HG02610 (cell line): ENCODE results near the gene VSTM4.

Experiments
- ATAC-seq: cut with Tn5 transposase; IDR thresholded peaks from one replicate; pipeline ENCODE4 v1.9.1; 2021; ENCODE audit warnings: mild to moderate bottlenecking, moderate library complexity; ENCODE audit not compliant: unreplicated experiment

VSTM4 gene

GRCh38 chr10:49117376-49118070 lies 2.2 kb upstream of the VSTM4 start:
- no peak for ATAC-seq

- ATAC-seq: no peak
These were observed 1.4 kb upstream of the VSTM4 start for GRCh38 chr10:49116509-49117375.

- no peak for ATAC-seq
These were observed 630 bp upstream of the VSTM4 start for GRCh38 chr10:49115796-49116508.

GRCh38 chr10:49114718-49115014 lies 656 bp downstream of the VSTM4 start:
- ATAC-seq: no peak

- ATAC-seq: no peak
These were observed 1.6 kb downstream of the VSTM4 start for GRCh38 chr10:49113741-49114141.

- ATAC-seq: no peak
These were observed 2.5 kb downstream of the VSTM4 start for GRCh38 chr10:49112851-49113250.

- ATAC-seq: no peak
These were observed 3.2 kb downstream of the VSTM4 start for GRCh38 chr10:49112098-49112497.

GRCh38 chr10:49111320-49111698 lies 4.0 kb downstream of the VSTM4 start:
- ATAC-seq: no peak

- no peak for ATAC-seq
These were observed 4.5 kb downstream of the VSTM4 start for GRCh38 chr10:49110684-49111319.

- ATAC-seq: no peak
These were observed 5.5 kb downstream of the VSTM4 start for GRCh38 chr10:49109669-49110340.

- no peak for ATAC-seq
These were observed 6.7 kb downstream of the VSTM4 start for GRCh38 chr10:49108656-49109055.

GRCh38 chr10:49107887-49108267 lies 7.4 kb downstream of the VSTM4 start:
- no peak for ATAC-seq

- ATAC-seq: no peak
These were observed 8.0 kb downstream of the VSTM4 start for GRCh38 chr10:49107111-49107886.

GRCh38 chr10:49106451-49106850 lies 8.9 kb downstream of the VSTM4 start:
- no peak for ATAC-seq

GRCh38 chr10:49105076-49105475 lies 10.2 kb downstream of the VSTM4 start:
- ATAC-seq: no peak

- ATAC-seq: no peak
These were observed 11.0 kb downstream of the VSTM4 start for GRCh38 chr10:49104323-49104722.

GRCh38 chr10:49103761-49104160 lies 11.6 kb downstream of the VSTM4 start:
- ATAC-seq: no peak

GRCh38 chr10:49099046-49099445 lies 16.3 kb downstream of the VSTM4 start:
- no peak for ATAC-seq

GRCh38 chr10:49096890-49097445 lies 18.4 kb downstream of the VSTM4 start:
- no peak for ATAC-seq

GRCh38 chr10:49094646-49095045 lies 20.7 kb downstream of the VSTM4 start:
- no peak for ATAC-seq
